Stomach (tissue), 4 donors: ENCODE results near the gene CHD6.

Experiments used
- EP300 ChIP-seq: sonication (generic); formaldehyde crosslinking; IDR thresholded peaks from one replicate; pipeline ENCODE4 v1.6.1; 2017; ENCODE audit warnings: antibody characterized with exemption
- POLR2A ChIP-seq, 4 donors: fragments of 450-650 bp; IDR thresholded peaks; one replicate each; pipeline ENCODE4 v1.6.1; 2016; ENCODE audit warnings: antibody characterized with exemption in 4 of 4, control low read depth in 2 of 4, mild to moderate bottlenecking in 1 of 4, moderate library complexity in 1 of 4
- POLR2AphosphoS5 ChIP-seq, 3 donors: sonication (generic); formaldehyde crosslinking; IDR thresholded peaks; one replicate each; pipeline ENCODE4 v1.6.1; 2016; ENCODE audit warnings: antibody characterized with exemption in 3 of 3
- TF ChIP-seq, protein P1 (sequence below), 7 experiments: fragments of 450-650 bp in 4 of 7; fragments of 200-600 bp in 3 of 7; sonication (generic) in 3 of 7; IDR thresholded peaks; one replicate each; pipeline ENCODE4 v1.5.1; 2016 to 2019; ENCODE audit warnings: antibody characterized with exemption in 7 of 7, control low read depth in 2 of 7, mild to moderate bottlenecking in 1 of 7

DNA sequence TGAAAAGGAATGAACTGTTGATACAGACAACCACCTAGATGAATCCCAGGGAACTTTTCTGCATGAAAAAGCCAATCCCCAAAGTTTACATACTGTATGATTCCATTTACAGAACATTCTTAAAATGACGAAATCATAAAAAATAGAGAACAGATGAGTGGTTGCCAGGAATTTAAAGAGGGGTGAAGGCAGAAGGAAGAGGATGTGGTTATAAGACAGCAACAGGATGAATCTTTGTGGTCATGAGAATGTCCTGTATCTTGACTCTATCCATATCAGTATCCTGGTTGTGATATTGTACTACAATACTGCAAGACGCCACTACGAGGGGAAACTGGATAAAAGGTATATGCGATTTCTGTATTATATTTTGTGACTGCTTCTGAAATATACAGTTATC lies 181.5 kb downstream of the CHD6 start:
- TF ChIP-seq, protein P1, sequence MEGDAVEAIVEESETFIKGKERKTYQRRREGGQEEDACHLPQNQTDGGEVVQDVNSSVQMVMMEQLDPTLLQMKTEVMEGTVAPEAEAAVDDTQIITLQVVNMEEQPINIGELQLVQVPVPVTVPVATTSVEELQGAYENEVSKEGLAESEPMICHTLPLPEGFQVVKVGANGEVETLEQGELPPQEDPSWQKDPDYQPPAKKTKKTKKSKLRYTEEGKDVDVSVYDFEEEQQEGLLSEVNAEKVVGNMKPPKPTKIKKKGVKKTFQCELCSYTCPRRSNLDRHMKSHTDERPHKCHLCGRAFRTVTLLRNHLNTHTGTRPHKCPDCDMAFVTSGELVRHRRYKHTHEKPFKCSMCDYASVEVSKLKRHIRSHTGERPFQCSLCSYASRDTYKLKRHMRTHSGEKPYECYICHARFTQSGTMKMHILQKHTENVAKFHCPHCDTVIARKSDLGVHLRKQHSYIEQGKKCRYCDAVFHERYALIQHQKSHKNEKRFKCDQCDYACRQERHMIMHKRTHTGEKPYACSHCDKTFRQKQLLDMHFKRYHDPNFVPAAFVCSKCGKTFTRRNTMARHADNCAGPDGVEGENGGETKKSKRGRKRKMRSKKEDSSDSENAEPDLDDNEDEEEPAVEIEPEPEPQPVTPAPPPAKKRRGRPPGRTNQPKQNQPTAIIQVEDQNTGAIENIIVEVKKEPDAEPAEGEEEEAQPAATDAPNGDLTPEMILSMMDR (IDR thresholded peaks at IDR 0.05): no peak
- no peak for TF ChIP-seq POLR2A (IDR thresholded peaks at IDR 0.05)
- no peak for TF ChIP-seq POLR2AphosphoS5 (IDR thresholded peaks at IDR 0.05)
- no peak for TF ChIP-seq EP300
